ENCODE measurements around the gene FHL5.

GRCh38 chr6:96656567-96656966 is 93.6 kb downstream of the FHL5 start:
- TF ChIP-seq, protein P1, sequence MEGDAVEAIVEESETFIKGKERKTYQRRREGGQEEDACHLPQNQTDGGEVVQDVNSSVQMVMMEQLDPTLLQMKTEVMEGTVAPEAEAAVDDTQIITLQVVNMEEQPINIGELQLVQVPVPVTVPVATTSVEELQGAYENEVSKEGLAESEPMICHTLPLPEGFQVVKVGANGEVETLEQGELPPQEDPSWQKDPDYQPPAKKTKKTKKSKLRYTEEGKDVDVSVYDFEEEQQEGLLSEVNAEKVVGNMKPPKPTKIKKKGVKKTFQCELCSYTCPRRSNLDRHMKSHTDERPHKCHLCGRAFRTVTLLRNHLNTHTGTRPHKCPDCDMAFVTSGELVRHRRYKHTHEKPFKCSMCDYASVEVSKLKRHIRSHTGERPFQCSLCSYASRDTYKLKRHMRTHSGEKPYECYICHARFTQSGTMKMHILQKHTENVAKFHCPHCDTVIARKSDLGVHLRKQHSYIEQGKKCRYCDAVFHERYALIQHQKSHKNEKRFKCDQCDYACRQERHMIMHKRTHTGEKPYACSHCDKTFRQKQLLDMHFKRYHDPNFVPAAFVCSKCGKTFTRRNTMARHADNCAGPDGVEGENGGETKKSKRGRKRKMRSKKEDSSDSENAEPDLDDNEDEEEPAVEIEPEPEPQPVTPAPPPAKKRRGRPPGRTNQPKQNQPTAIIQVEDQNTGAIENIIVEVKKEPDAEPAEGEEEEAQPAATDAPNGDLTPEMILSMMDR (conservative IDR thresholded peaks at IDR 0.05; ENCODE audit: low read length): no peak
- TF ChIP-seq EZH2phosphoT487 (IDR thresholded peaks at IDR 0.05; ENCODE audit: borderline replicate concordance): no peak
